Measurements from ENCODE around the gene SRGAP1. TPM values are rescaled to one million over a fixed set of nuclear protein-coding genes. Genes with fewer than 3 reads are reported as not detected.

SRGAP1 gene
- total and polyA plus RNA-seq, 2 experiments from 2014 or later, result 9.2 to 10.8 TPM

DNA sequence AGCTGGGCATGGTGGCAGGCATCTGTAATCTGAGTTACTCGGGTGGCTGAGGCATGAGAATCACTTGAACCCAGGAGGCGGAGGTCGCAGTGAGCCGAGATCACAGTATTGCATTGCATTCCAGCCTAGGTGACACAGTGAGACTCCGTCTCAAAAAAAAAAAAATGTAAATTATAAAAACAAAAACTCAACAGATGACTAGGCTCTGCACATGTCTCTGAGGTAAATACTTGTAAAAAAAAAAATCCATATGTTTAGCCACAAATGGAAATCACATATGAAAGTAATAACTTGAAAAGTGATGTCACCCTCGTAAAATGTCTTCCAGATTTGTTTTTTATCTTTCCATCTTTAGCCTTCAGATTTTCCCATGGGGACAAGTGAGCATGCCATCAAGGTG is 292.6 kb downstream of the SRGAP1 start:
- H3K36me3 ChIP-seq (replicated peaks; ENCODE audit: insufficient read depth, low read depth), result no peaks in the 10 kb centered on the region
- H3K27me3 ChIP-seq, result no peaks in the 10 kb centered on the region
- H3K9me2 ChIP-seq (replicated peaks; ENCODE audit: insufficient read depth), result no peaks in the 10 kb centered on the region
- DNase-seq (ENCODE audit: low spot score), result no peak
- H4K20me1 ChIP-seq (ENCODE audit: insufficient read depth, poor library complexity, severe bottlenecking), result no peaks in the 10 kb centered on the region
- H2AFZ ChIP-seq, result no peak overlapping the region
- no peak overlapping the region for H3K27ac ChIP-seq
- no peaks in the 10 kb centered on the region for H3K9me3 ChIP-seq (ENCODE audit: low read depth)
- no peak overlapping the region for H3K4me3 ChIP-seq
- TF ChIP-seq, protein P1, sequence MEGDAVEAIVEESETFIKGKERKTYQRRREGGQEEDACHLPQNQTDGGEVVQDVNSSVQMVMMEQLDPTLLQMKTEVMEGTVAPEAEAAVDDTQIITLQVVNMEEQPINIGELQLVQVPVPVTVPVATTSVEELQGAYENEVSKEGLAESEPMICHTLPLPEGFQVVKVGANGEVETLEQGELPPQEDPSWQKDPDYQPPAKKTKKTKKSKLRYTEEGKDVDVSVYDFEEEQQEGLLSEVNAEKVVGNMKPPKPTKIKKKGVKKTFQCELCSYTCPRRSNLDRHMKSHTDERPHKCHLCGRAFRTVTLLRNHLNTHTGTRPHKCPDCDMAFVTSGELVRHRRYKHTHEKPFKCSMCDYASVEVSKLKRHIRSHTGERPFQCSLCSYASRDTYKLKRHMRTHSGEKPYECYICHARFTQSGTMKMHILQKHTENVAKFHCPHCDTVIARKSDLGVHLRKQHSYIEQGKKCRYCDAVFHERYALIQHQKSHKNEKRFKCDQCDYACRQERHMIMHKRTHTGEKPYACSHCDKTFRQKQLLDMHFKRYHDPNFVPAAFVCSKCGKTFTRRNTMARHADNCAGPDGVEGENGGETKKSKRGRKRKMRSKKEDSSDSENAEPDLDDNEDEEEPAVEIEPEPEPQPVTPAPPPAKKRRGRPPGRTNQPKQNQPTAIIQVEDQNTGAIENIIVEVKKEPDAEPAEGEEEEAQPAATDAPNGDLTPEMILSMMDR (IDR thresholded peaks at IDR 0.05; ENCODE audit: poor library complexity), result no peak
- no peak for TF ChIP-seq EZH2 (IDR thresholded peaks at IDR 0.05; ENCODE audit: borderline replicate concordance)
- no peak for TF ChIP-seq EZH2phosphoT487 (IDR thresholded peaks at IDR 0.05; ENCODE audit: low read depth, severe bottlenecking, unreplicated experiment)
- H3K4me2 ChIP-seq, result no peak overlapping the region
- no peaks in the 10 kb centered on the region for H3K79me2 ChIP-seq
- 88% methylated on average over 6 of the region's 6 CpGs for WGBS (ENCODE audit: low lambda C conversion rate, missing lambda C conversion rate)
- H3K4me1 ChIP-seq (ENCODE audit: insufficient read depth), result no peaks in the 10 kb centered on the region

- Histone ChIP-seq H4K20me1 (ENCODE audit: insufficient read depth, poor library complexity, severe bottlenecking) (no peaks in the 10 kb centered on the region), H3K27me3 (no peaks in the 10 kb centered on the region), H3K79me2 (no peaks in the 10 kb centered on the region), H3K4me3 (no peak overlapping the region), H3K4me1 (ENCODE audit: insufficient read depth) (no peaks in the 10 kb centered on the region), H3K4me2 (no peak overlapping the region), H3K9me2 (replicated peaks; ENCODE audit: insufficient read depth) (no peaks in the 10 kb centered on the region), H3K9me3 (ENCODE audit: low read depth) (no peaks in the 10 kb centered on the region), H2AFZ (no peak overlapping the region), H3K36me3 (replicated peaks; ENCODE audit: insufficient read depth, low read depth) (no peaks in the 10 kb centered on the region), H3K27ac (no peak overlapping the region)
- DNase-seq (ENCODE audit: low spot score), result no peak
- WGBS (ENCODE audit: low lambda C conversion rate, missing lambda C conversion rate), result 97% methylated on average over 1 of the region's 1 CpG
- TF ChIP-seq, protein P1 (IDR thresholded peaks at IDR 0.05; ENCODE audit: poor library complexity), result no peak
- TF ChIP-seq EZH2 (IDR thresholded peaks at IDR 0.05; ENCODE audit: borderline replicate concordance), result no peak
- no peak for TF ChIP-seq EZH2phosphoT487 (IDR thresholded peaks at IDR 0.05; ENCODE audit: low read depth, severe bottlenecking, unreplicated experiment)
Observed at GRCh38 chr12:64139021-64139420, 294.5 kb downstream of the SRGAP1 start.

GRCh38 chr12:64142382-64142781 is 297.9 kb downstream of the SRGAP1 start:
- TF ChIP-seq EZH2phosphoT487 (IDR thresholded peaks at IDR 0.05; ENCODE audit: low read depth, severe bottlenecking, unreplicated experiment) (no peak), EZH2 (IDR thresholded peaks at IDR 0.05; ENCODE audit: borderline replicate concordance) (no peak)
- TF ChIP-seq, protein P1 (IDR thresholded peaks at IDR 0.05; ENCODE audit: poor library complexity), result no peak
- Histone ChIP-seq H3K36me3 (replicated peaks; ENCODE audit: insufficient read depth, low read depth) (no peaks in the 10 kb centered on the region), H4K20me1 (ENCODE audit: insufficient read depth, poor library complexity, severe bottlenecking) (no peaks in the 10 kb centered on the region), H3K4me1 (ENCODE audit: insufficient read depth) (no peaks in the 10 kb centered on the region), H3K27ac (no peak overlapping the region), H3K9me2 (replicated peaks; ENCODE audit: insufficient read depth) (no peaks in the 10 kb centered on the region), H3K4me2 (no peak overlapping the region), H2AFZ (no peak overlapping the region), H3K9me3 (ENCODE audit: low read depth) (no peaks in the 10 kb centered on the region), H3K79me2 (no peaks in the 10 kb centered on the region), H3K4me3 (no peak overlapping the region), H3K27me3 (no peaks in the 10 kb centered on the region)
- 96% methylated on average over 7 of the region's 7 CpGs for WGBS (ENCODE audit: low lambda C conversion rate, missing lambda C conversion rate)
- no peak for DNase-seq (ENCODE audit: low spot score)

GRCh38 chr12:64142784-64143183 is 298.3 kb downstream of the SRGAP1 start:
- H4K20me1 ChIP-seq (ENCODE audit: insufficient read depth, poor library complexity, severe bottlenecking), result no peaks in the 10 kb centered on the region
- H3K9me3 ChIP-seq (ENCODE audit: low read depth), result no peaks in the 10 kb centered on the region
- H2AFZ ChIP-seq, result no peak overlapping the region
- H3K27ac ChIP-seq, result no peak overlapping the region
- no peaks in the 10 kb centered on the region for H3K9me2 ChIP-seq (replicated peaks; ENCODE audit: insufficient read depth)
- 98% methylated on average over 7 of the region's 7 CpGs for WGBS (ENCODE audit: low lambda C conversion rate, missing lambda C conversion rate)
- no peak overlapping the region for H3K4me3 ChIP-seq
- H3K79me2 ChIP-seq, result no peaks in the 10 kb centered on the region
- TF ChIP-seq, protein P1 (IDR thresholded peaks at IDR 0.05; ENCODE audit: poor library complexity), result no peak
- no peak for TF ChIP-seq EZH2 (IDR thresholded peaks at IDR 0.05; ENCODE audit: borderline replicate concordance)
- no peak for TF ChIP-seq EZH2phosphoT487 (IDR thresholded peaks at IDR 0.05; ENCODE audit: low read depth, severe bottlenecking, unreplicated experiment)
- no peak for DNase-seq (ENCODE audit: low spot score)
- no peaks in the 10 kb centered on the region for H3K4me1 ChIP-seq (ENCODE audit: insufficient read depth)
- H3K36me3 ChIP-seq (replicated peaks; ENCODE audit: insufficient read depth, low read depth), result no peaks in the 10 kb centered on the region
- no peaks in the 10 kb centered on the region for H3K27me3 ChIP-seq
- no peak overlapping the region for H3K4me2 ChIP-seq
